ENCODE results near the gene SEC14L5.
"Not testable (repeated sequence)": the region's sequence is repeated elsewhere in the genome, so short reads cannot be mapped to it uniquely, and the experiment has no call there.

The SEC14L5 gene

DNA sequence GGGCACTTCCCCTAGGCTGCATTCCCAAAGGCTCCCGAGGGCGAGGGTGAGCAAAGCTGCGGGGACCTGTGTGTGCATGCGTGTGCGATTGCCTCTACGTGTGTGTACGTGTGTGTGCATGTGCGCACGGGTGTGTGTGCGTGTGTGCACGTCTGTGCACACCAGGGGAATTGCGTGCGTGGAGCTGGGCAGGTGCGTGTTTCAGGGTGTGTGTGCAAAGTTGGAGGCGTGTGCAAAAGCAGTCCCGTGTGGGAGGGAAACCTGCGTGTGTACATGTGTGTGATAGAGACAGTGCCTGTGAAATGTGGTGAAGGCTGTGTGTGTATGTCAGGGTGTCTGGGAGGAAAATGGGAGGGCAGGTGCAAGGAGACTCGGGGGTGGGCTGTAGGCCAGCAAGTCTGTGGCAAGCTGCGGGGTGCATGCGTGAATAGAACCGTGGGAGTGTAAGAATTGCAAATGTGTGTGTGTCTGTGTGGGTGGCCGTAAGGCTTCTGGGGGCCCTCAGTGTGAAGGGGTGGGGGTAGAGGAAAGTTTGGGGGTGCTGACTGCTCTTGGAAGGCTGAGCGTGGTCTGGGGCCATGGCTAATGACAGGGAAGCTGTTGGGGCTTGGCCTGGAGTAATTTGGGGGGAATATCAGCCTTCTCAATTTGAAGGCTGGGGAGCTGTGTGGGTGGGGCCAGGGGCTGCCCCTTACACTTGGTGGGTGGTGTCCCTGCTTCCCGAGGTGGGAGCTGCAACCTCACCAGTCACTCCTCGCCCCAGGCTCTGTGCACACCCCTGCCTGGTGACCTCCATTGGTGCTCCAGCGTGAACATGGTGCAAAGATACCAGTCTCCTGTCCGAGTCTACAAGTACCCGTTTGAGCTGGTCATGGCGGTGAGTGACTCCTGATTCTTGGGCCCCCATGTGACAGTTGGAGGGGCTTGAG, 644 bp downstream of the SEC14L5 start:
- no peak for DNase-seq

DNA sequence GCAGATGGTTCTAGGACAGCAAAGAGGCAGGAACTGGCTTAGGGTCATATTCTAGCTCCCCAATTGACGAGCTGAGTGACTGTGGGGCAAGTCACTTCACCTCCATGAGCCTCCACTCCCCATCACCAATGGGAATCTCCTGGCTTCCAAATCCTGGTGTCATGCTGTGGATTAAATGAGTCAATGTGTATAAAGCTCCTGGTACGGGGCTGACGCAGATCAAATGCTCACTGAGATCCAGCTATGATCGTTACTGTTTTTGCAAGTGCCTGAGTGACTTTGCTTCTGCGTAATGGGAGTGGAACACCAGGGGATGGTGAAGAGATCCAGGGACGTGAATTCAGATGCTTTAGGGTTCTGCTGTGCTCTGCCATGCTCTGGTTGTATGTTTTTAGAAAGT, 2.4 kb downstream of the SEC14L5 start:
- no peak for DNase-seq

DNA sequence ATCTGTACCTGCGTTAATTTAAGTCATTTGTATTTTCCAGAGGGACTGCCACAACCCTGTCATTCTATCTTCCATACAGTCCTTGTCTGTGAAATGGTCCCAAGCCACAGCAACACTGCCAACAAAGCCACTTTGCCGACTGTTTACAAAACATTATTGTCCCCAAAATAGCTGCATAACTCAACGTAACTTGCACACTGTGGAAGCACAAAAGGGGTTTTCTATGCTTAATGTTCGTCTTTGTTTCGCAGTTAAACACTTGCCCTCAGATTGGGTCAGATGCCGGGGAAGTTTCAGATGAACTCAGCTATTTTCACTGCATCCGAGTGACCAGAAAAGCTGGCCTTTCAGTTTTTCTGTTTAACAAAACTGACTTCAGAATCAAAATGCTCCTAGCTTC, 4.6 kb downstream of the SEC14L5 start:
- no peak for DNase-seq

DNA sequence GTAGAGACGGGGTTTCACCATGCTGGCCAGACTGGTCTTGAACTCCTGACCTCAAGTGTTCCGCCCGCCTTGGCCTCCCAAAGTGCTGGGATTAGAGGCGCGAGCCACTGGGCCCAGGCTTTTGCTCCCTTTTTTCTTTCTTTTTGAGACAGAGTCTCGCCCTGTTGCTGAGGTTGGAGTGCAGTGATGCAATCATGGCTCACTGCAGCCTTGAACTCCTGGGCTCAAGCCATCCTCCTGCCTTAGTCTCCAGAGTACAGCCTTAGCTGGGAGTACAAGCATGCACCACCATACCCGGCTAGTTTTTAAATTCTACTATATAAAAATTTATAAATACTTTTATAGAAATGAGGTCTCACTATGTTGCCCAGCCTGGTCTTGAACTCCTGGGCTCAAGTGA, 5.4 kb downstream of the SEC14L5 start:
- not testable (repeated sequence) for DNase-seq

DNA sequence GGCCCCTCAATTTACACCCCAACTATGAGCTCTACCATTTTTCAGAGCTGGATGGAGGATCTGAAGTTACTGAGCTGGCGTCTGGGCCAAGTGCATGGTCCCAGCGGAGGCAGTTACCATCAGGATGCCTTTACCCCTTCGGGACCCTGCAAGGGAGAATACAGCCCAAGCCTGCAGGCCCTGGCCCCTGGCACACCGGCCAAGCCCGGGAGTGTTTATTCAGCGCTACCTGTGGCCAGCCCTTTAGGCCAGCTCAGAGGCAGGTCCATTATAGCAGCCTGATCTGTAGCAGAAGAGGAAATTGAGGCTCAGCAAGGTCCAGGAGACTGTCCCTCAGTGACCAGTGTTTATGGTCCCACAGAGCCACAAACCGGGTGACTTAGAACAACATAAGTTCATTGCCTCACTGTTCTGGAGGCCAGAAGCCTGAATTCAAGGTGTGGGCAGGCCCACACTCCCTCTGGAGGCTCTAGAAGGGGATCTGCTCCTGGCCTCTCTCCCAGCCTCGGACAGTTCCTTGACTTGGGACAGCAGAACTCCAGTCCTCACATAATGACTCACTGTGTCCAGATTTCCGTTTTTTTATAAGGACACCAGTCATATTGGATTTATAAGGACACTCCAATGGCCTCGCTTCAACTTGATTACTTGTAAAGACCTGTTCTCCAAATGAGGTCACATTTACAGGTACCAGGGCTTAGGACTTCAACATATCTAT, 8.8 kb downstream of the SEC14L5 start:
- DNase-seq = no peak

DNA sequence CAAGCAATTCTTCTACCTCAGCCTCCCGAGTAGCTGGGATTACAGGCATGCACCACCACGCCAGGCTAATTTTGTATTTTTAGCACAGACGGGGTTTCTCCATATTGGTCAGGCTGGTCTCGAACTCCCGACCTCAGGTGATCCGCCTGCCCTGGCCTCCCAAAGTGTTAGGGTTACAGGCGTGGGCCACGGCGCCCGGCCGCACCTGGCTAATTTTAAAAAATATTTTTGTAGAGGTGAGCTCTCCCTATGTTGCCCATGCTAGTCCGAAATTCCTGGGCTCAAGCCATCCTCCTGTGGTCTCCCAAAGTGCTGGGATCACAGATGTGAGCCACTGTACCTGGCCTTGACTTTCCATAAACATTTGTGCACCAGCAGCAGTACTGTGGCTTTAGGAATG, 10.1 kb downstream of the SEC14L5 start:
- not testable (repeated sequence) for DNase-seq

DNA sequence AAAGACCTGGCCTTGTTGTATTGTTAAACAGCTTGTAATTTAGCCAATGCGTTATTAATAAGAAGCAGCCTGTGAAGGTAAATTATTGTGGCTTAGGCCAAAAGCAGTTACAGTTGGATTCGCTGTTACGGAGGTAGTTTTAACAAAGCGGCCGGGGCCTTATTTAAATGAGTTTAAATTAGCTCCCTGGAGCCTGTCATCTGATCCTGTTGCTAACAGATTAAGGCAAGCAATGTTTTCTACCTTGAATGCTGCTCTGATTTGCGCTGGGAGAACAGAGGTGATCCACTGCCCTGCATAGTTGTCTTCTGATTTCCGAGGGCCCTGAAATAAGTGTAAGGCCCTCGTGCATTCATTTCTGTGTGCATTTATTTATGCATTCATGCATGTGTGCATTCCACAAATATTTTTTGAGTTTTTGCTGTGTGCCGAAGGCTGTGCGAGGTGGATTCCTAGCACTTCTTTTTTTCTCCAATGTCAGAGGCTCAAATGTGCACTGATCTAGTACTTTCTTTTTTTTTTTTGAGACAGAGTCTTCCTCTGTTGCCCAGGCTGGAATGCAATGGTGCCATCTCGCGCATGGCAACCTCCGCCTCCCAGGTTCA, 10.9 kb downstream of the SEC14L5 start:
- no peak for DNase-seq

DNA sequence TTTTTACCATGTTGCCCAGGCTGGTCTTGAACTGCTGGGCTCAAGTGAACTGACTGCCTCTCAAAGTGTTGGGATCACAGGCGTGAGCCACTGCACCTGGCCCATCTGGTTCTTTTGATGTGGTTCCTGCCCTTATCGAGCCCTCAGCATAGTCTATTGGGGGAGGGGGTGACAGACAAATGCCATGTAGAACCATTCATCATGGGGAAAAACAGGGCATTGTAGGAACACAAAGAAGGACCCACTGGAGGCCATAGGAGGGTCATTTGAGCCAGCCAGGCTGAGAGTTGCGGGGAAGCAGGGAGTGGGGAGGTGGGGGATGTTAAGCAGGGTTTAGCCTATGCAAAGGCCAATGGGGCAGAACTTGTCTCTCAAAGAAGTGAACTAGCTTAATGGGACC, 11.9 kb downstream of the SEC14L5 start:
- DNase-seq = no peak

DNA sequence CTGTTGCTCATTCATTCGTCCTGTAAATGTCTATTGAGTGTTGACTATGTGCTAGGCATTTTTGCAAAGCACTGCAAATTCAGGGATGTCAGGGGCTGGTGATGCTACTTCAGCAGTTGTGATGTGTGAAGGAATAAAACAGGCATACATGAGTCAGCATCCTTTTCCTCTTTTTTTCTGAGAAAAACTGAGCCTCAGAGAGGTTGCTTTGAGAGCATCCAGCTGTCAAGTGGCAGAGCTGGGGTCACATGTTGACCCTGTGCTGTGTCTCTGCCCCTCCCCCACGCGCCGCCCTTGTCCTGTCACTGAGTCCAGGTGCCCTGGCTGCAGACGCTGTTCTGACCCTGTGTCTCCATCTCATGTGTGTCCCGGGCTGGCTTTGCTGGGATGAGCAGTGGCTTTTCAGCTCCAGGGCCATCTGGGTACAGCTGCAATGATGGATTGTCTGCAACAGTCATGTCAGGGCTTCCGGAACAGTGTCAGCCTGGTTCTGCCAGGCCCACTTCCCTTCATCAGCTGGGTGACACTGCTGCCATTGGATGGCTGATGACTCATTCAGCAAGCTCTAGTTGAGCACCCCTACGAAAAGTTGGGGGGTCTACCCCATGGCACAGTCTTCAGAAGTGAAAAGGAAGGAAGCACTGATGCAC, 14.9 kb downstream of the SEC14L5 start:
- DNase-seq = no peak

DNA sequence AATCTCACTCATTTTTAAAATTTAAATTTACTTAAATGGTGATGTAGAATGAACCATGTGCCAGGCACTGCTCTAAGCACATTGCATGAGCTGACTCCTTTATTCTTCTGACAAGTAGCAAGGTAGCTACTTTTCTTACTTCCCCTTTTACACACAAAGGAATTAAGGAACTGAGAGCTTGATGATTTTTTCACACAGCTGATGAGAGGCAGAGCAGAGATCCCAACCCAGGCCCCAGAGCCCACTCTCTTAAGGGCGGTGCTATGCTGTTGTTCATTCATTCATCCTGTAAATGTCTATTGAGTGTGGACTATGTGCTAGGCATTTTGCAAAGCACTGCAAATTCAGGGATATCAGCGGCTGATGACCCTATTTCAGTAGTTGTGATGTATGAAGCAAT, 17.9 kb downstream of the SEC14L5 start:
- no peak for DNase-seq

DNA sequence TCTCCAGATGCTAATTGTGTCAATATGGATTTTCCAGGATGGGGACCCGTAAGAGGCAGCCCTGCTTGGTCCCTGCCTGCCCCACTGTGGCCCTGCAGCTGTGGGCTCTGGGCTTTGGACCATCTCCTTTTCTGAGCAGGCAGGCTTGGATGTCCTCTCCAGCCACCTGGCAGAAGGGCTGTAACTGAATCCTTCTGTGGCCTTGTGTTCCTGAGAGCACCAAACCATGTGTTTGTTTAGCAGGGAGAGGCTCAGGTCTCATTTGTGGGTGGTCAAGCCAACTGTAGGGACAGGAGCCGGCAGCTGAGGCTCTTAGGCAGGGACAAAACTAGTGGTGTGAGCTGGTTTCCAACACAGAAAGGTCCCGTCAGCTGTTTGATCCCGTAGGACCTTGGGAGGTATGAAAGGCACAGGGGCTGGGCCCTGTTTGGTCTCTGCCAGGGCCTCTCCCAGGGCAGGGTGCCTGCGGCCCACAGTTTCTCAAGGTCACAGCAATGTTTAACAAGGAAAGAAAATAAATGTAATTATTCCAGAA, 18.5 kb downstream of the SEC14L5 start:
- DNase-seq = peak; percentile 26

DNA sequence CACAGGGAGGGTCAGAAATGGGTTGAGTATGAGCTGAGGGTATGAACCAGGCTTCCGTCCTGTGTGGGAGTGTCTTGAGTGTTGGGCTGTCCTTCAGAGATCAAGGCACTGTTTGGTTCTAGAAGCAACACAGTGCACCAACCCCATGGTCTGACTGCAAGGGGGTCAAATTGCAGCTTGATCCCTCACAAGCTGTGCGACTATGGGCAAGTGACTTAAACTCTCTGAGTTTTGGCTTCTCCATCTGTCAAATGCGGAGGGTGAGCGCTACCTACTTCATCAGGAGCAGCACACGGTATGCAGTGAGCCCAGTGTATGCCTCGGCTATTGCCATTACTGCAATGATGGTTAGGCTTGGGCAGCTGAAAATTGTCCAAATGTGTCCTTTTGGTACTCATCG, 21.0 kb downstream of the SEC14L5 start:
- DNase-seq = no peak

DNA sequence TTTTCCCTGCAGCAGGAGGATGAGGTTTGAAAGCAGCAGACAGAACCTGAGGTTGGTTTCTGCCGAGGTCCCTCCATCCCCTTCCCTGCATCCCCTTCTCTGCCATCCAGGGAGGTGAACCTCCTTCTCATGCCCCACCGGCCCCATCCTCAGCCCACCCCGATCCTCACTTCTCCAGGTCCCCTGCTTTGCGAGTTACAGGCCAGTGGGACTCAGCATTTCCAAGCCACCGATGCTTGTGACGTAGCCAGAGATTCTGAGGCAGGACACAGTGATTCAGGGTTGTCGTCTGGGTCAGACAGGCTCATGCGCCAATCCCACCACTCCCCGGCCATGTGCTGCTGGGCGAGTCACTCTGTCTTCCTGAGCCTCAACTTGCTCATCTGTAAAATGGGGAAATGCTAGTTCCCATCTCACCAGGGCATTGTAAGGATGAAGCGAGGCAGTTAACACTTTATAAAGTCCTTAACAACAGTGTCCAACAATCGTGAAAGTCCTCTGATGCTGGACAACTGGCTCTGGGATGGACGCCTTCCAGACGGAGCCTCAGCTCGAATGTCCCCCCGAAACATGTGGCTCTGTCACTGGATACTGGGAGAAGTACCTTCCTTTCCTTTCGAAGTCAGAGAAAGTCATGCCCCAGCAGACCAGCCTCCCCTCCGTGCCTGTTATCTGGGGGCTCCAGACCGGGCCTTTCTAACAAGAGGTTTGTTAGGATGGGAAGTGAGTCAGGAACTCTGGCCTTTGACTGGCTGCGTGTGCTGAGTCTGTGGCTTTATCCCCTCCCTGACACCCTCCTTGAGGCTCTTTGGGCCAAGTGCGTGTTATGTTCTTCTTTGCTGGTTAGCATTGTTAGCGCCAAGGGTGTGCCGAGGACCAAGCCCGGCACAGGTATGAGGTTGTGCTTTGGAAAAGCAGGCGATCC, 21.9 kb downstream of the SEC14L5 start:
- DNase-seq = no peak

DNA sequence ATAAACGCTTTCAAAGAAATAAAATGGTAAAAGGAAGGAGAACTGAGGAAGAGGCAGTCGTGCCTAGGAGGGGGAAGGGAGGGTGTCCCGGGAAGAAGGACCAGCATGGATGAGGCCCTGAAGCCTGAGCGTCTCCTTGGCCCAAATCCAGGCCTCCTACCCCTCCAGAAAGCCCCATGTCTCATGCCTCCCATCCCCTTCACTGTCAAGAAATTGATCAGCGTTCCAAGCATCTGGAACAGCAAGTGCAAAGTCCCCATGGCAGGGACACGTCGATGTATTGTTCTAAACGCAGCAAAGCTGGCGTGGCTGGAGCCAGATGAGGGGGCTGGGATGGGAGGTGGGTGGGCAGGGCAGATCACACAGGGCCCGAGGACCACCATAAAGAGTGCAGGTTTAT, 22.6 kb downstream of the SEC14L5 start:
- no peak for DNase-seq

DNA sequence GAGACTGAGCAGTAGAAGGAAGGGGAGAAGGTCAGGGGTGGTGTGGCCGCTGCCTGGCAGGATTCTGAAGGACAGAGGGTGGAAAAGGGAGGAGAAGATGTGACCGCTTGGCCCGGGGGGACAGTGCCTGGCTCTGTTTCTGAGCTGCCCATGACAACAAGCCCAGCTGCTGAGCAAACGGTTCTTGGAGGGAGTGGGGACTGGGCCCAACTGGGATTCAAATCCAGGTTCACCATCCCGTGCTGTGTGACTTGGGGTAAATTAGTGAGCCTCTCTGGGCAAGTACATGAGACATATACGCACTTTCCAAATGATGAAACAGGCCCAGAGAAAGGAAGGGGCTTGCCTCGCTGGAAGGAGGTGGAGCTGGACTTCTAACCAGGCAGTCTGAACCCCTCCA, 23.3 kb downstream of the SEC14L5 start:
- no peak for DNase-seq

DNA sequence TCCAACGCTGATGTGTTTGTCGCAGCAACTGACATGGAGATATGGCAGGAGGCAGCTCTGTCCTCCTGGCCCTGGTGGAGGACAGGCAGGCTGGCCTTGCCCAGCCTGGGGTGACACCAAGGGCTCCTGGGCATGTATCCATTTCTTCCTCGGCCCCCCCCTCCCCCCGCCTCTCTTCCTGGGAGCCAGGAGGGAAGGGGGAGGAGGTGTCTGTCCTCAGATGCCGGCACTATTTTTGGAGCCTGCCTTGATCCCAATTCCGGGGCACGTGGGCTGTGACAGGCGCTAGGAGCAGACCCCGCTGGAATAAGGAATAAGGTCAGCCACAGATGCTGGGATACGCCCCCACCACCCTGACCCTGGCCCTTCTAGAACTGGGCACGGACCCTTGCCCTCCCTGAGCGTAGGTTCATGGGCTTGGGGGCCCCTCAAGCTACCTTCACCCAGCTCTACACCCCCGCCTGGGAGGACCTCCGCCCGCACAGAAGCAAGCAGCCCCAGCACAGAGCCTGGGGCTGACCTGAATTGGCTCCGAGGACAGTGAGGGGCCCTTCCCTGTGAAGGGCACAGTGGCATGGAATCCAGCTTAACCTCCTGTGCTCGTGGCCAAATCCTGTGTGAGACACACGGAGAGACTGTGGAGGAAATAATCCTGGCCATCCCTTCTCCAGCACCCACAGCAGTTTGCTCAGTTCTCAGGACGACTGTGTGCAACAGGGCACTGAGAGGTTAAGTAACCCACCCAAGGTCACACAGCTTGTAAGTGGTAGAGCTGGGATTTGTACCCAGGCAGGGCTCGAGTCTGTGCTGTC, 24.1 kb downstream of the SEC14L5 start:
- DNase-seq = no peak

DNA sequence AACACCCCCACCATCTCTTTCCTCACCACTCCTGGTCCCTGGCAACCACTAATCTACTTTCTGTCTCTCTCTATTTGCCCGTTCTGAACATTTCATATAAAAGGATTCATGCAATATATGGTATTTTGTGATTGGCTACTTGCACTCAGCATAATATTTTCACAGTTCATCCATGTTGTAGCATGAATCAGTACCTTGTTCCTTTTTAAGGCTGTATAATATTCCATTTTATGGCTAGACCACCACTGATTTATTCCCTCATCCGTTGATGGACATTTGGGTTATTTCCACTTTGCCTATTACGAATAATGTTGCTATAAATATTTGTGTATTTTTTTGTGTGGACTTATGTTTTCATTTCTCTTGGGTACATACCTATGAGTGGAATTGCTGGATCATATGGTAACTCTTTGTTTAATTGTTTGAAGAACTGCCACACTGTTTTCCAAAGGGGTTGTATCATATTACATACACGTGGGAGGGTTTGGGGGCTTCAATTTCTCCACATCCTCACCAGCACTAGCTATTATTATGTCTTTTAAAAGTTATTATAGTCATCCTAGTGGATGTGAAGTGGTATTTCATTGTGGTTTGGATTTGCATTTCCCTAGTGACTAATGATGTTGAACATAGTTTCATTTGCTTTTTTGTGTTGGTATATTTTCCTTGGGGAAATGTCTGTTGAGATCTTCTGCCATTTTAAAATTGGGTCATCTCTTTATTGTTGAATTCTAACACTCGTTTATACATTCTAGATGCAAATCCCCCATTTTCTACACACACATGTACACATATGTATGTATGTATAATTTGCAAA, 26.3 kb downstream of the SEC14L5 start:
- no peak for DNase-seq

DNA sequence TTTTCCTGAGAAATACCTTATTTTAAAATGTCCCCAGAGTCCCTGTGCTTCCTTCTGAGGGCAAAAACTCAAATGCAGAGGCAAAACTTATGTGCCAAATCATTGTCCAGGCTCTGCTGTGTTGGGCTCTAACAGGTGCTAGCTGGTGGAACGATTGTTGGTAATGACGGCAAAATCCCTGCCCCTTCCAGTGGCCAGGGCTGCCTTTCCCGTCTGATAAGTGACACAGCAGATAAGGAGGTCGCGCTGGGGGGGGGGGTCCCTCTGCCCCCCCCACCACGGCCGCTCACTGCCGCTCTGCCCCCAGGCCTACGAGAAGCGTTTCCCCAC, 29.1 kb downstream of the SEC14L5 start:
- DNase-seq = no peak

DNA sequence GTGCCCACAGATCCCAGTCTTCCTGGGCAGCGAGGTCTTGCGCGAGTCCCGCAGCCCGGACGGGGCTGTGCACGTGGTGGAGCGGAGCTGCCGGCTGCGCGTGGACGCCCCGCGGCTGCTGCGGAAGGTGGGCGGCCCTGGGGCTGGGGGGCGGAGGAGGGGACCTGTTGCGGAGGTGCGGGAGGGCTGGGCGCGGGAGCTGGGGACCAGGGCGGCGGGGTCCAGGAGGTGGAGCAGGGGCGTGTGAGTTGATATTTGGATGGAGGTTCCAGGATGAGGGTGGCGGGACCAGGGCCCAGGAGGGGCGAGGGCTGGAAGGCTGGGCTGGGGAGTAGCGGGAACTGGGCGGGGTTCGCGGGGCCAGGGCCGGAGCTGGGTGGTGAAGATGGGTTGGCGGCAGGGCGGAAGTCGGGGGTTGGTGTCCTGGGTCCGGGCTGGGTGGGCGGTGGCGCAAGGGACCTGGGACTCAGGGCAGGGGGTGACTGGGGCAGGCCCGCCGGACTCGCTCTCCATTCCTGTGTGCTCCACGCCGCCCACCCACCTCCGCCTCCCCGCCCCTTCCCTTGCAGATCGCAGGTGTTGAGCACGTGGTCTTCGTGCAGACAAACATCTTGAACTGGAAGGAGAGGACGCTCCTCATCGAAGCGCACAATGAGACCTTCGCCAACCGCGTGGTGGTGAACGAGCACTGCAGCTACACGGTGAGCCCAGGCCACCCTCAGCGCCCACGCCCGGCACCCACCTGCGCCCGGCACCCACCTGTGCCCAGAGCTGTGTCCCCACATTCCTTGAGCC, 29.6 kb downstream of the SEC14L5 start:
- no peak for DNase-seq

Measured in NCI-H510A (cell line).